Measurements from ENCODE around the gene HYAL3.

Gene HYAL3

DNA sequence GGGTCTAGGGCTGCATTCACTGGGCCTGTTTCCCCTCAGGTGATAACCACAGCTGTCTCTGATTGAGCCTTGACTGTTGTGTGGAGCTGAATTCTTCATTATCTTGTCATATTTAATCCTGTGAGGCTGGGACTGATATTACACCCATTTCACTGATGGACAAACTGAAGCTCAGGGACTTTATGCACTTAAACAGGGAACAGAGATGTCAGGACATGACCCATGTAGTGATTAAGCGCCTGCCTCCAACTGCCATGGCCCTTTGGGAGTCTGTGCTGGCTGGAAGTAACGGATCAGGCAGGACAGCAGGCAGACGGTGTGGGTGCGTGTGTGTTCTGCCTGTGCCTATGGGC is 55.7 kb downstream of the HYAL3 start:
- no peak for DNase-seq (ENCODE audit: insufficient read length, low spot score)
- no peak for FAIRE-seq
- TF ChIP-seq, protein P1, sequence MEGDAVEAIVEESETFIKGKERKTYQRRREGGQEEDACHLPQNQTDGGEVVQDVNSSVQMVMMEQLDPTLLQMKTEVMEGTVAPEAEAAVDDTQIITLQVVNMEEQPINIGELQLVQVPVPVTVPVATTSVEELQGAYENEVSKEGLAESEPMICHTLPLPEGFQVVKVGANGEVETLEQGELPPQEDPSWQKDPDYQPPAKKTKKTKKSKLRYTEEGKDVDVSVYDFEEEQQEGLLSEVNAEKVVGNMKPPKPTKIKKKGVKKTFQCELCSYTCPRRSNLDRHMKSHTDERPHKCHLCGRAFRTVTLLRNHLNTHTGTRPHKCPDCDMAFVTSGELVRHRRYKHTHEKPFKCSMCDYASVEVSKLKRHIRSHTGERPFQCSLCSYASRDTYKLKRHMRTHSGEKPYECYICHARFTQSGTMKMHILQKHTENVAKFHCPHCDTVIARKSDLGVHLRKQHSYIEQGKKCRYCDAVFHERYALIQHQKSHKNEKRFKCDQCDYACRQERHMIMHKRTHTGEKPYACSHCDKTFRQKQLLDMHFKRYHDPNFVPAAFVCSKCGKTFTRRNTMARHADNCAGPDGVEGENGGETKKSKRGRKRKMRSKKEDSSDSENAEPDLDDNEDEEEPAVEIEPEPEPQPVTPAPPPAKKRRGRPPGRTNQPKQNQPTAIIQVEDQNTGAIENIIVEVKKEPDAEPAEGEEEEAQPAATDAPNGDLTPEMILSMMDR (IDR thresholded peaks at IDR 0.05; ENCODE audit: insufficient read depth, missing control alignments) = no peak

DNA sequence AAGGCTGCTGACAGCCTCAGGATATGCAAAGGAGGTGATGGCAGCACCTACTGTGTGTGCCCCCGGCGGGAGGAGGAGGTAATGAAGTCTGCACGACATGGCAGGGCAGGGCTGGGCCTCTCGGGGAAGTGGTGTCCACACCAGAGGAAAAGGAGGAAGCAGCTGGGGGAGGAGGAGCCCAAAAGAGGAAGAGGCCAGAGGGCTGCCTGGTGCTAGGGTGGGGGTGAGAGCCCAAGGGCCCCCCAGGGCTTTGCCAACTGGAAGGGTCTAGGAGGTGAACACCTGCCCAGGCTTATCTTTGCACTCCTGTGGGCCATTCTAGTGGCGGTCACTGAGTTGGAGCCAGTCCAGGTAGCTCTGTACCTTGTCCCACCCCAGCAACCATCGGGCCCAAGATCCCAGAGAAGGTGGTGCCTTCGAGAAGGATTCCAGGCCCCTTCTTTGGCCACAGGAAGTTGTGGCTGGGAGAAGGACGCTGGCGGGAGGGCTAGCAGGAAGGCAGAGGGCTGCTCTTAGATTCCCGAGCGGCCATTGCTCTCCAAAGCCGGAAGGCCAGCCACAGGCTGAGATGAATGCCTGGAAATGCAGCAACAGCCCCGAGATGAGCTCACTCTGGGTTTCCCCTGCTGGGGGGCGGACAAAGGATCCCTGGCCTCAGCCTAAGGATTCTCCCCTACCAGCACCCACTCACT is 56.2 kb downstream of the HYAL3 start:
- DNase-seq (ENCODE audit: insufficient read length, low spot score) (no peak), FAIRE-seq (no peak)
- TF ChIP-seq, protein P1 (IDR thresholded peaks at IDR 0.05; ENCODE audit: insufficient read depth, missing control alignments) = no peak
